Thyroid gland (tissue), 4 donors: Measurements from ENCODE around the gene KIR3DL1. TPM values are rescaled to one million over a fixed set of nuclear protein-coding genes. Genes with fewer than 3 reads are reported as not detected.
"Not testable (repeated sequence)": the region's sequence is repeated elsewhere in the genome, so short reads cannot be mapped to it uniquely, and the experiment has no call there.

Experiments
- DNase-seq, 2 donors: peaks; one replicate each; pipeline ENCODE4 v3.0.0-alpha.2; 2019
- H3K27ac ChIP-seq, 3 donors: fragments of 200-600 bp; sonication (generic); 1 replicate in 2 of 3; 2 replicates in 1 of 3; pipeline ENCODE4 v1.5.1; 2016 to 2019; ENCODE audit warnings: mild to moderate bottlenecking in 1 of 3, moderate library complexity in 1 of 3
- H3K27me3 ChIP-seq: fragments of 200-600 bp; sonication (generic); one replicate; pipeline ENCODE4 v1.5.1; 2019
- H3K36me3 ChIP-seq, 2 donors: fragments of 200-600 bp; sonication (generic); one replicate each; pipeline ENCODE4 v1.5.1; 2016 to 2019
- H3K4me1 ChIP-seq, 2 donors: fragments of 200-600 bp; sonication (generic); one replicate each; pipeline ENCODE4 v1.5.1; 2017 to 2019
- H3K4me3 ChIP-seq, 3 donors: fragments of 200-600 bp; sonication (generic); replicated peaks in 1 of 3; 1 replicate in 2 of 3; 2 replicates in 1 of 3; pipeline ENCODE4 v1.5.1; 2016; ENCODE audit warnings: mild to moderate bottlenecking in 1 of 3
- H3K9me3 ChIP-seq: fragments of 200-600 bp; sonication (generic); one replicate; pipeline ENCODE4 v1.5.1; 2017
- CTCF ChIP-seq, 6 experiments: fragments of 200-600 bp in 3 of 6; fragments of 450-650 bp in 3 of 6; sonication (generic) in 3 of 6; IDR thresholded peaks; one replicate each; pipeline ENCODE4 v1.5.1; 2016 to 2019; ENCODE audit warnings: antibody characterized with exemption in 6 of 6, mild to moderate bottlenecking in 2 of 6, inconsistent platforms in 1 of 6, moderate library complexity in 1 of 6
- POLR2A ChIP-seq, 2 donors: fragments of 450-650 bp; IDR thresholded peaks; one replicate each; pipeline ENCODE4 v1.6.1; 2017; ENCODE audit warnings: antibody characterized with exemption in 2 of 2, mild to moderate bottlenecking in 2 of 2, moderate library complexity in 1 of 2
- WGBS, 2 donors: methylation state at CpG; one replicate each; pipeline ENCODE4 v1.1.5; 2017; 5-methylcytosine and 5-hydroxymethylcytosine counted together
- intact Hi-C: fragments of 100-400 bp; cut with DNase I; formaldehyde crosslinking; loops from one replicate; pipeline ENCODE4 v1.15.1; 2023
- total RNA-seq, 4 donors: library from RNA; depleted of rRNA; stranded (reverse); fragments of >200 nt; gene quantifications; one replicate each; pipeline ENCODE4 v1.2.3, GENCODE V29; 2016

KIR3DL1 gene
- total RNA-seq, 4 donors from 2014 or later, result not detected

- no peak for TF ChIP-seq POLR2A (IDR thresholded peaks at IDR 0.05)
- no peak for TF ChIP-seq CTCF (IDR thresholded peaks at IDR 0.05)
These were observed 1.6 kb downstream of the KIR3DL1 start for GRCh38 chr19:54817670-54818536.

GRCh38 chr19:54824416-54824815 is 8.1 kb downstream of the KIR3DL1 start:
- H3K27me3 ChIP-seq, H3K9me3 ChIP-seq, intact Hi-C loops, H3K4me1 ChIP-seq, H3K27ac ChIP-seq, H3K4me3 ChIP-seq, DNase-seq, H3K36me3 ChIP-seq: not testable (repeated sequence)
- WGBS, 2 donors, result 80 to 82% methylated on average over 4 of the region's 4 CpGs

More at GRCh38 chr19:54817670-54818536, 1.6 kb downstream of the KIR3DL1 start:
- Histone ChIP-seq H3K36me3 (no peaks in the 10 kb centered on the region), H3K4me1 (no peaks in the 10 kb centered on the region), H3K27ac (no peak overlapping the region), H3K4me3 (no peak overlapping the region), H3K27me3 (no peaks in the 10 kb centered on the region), H3K9me3 (no peaks in the 10 kb centered on the region)
- 78 to 82% methylated on average over 15 of the region's 15 CpGs for WGBS, 2 donors
- DNase-seq, result no peak
- intact Hi-C loops, result no loop called here

- 66 to 72% methylated on average over 7 of the region's 7 CpGs for WGBS, 2 donors
These were observed 9.1 kb downstream of the KIR3DL1 start for GRCh38 chr19:54825326-54825725.

GRCh38 chr19:54828064-54828463 is 11.8 kb downstream of the KIR3DL1 start:
- H3K9me3 ChIP-seq, H3K4me3 ChIP-seq, DNase-seq, intact Hi-C loops, H3K27me3 ChIP-seq, H3K36me3 ChIP-seq, H3K27ac ChIP-seq, H3K4me1 ChIP-seq: not testable (repeated sequence)
- 67 to 77% methylated on average over 8 of the region's 8 CpGs for WGBS, 2 donors

More at GRCh38 chr19:54825326-54825725, 9.1 kb downstream of the KIR3DL1 start:
- H3K27me3 ChIP-seq, H3K27ac ChIP-seq, intact Hi-C loops, H3K4me3 ChIP-seq, H3K4me1 ChIP-seq, DNase-seq, H3K9me3 ChIP-seq, H3K36me3 ChIP-seq: not testable (repeated sequence)

GRCh38 chr19:54832496-54832895 is 16.2 kb downstream of the KIR3DL1 start, which contains the start of gene KIR2DS4:
KIR2DS4 (plus strand) TSS chr19:54832676.
- H3K27ac ChIP-seq, H3K36me3 ChIP-seq, H3K4me3 ChIP-seq, H3K27me3 ChIP-seq, intact Hi-C loops, H3K9me3 ChIP-seq, H3K4me1 ChIP-seq, DNase-seq: not testable (repeated sequence)
- 94 to 95% methylated on average over 9 to 14 of the region's 14 CpGs for WGBS, 2 donors

- intact Hi-C loops, H3K27me3 ChIP-seq, H3K36me3 ChIP-seq, DNase-seq, H3K9me3 ChIP-seq, H3K4me1 ChIP-seq, H3K27ac ChIP-seq, H3K4me3 ChIP-seq: not testable (repeated sequence)
- WGBS, 2 donors, result 81 to 87% methylated on average over 2 to 5 of the region's 5 CpGs
These were observed 18.9 kb downstream of the KIR3DL1 start for GRCh38 chr19:54835126-54835525.

- H3K27ac ChIP-seq, intact Hi-C loops, H3K4me3 ChIP-seq, H3K36me3 ChIP-seq, H3K27me3 ChIP-seq, H3K4me1 ChIP-seq, DNase-seq, H3K9me3 ChIP-seq: not testable (repeated sequence)
- 45 to 61% methylated on average over 2 of the region's 2 CpGs for WGBS, 2 donors
These were observed 21.3 kb downstream of the KIR3DL1 start for GRCh38 chr19:54837522-54837921.

GRCh38 chr19:54843171-54843570 is 26.9 kb downstream of the KIR3DL1 start:
- H3K4me1 ChIP-seq, DNase-seq, H3K27me3 ChIP-seq, H3K27ac ChIP-seq, intact Hi-C loops, H3K9me3 ChIP-seq, H3K4me3 ChIP-seq, H3K36me3 ChIP-seq: not testable (repeated sequence)
- 60 to 78% methylated on average over 8 of the region's 8 CpGs for WGBS, 2 donors

GRCh38 chr19:54850061-54850640 is 33.9 kb downstream of the KIR3DL1 start, which contains the start of gene KIR3DL2:
KIR3DL2 (plus strand) TSS chr19:54850443; CDS start chr19:54850476, 33 bp downstream.
- H3K9me3 ChIP-seq, H3K27ac ChIP-seq, DNase-seq, H3K4me1 ChIP-seq, H3K27me3 ChIP-seq, intact Hi-C loops, H3K36me3 ChIP-seq, H3K4me3 ChIP-seq: not testable (repeated sequence)
- 84 to 89% methylated on average over 16 of the region's 16 CpGs for WGBS, 2 donors
